GM12891 (cell line): ENCODE data around the gene RIOX2.

Source experiments
- POLR2A ChIP-seq: IDR thresholded peaks from 2 replicates; pipeline ENCODE4 v1.6.1; 2011; ENCODE audit warnings: low read depth, low read length, control low read depth
- POLR2AphosphoS5 ChIP-seq: IDR thresholded peaks from 2 replicates; pipeline ENCODE4 v1.6.1; 2011; ENCODE audit warnings: low read depth, low read length, control low read depth
- TAF1 ChIP-seq: IDR thresholded peaks from 2 replicates; pipeline ENCODE4 v1.6.1; 2011; ENCODE audit warnings: low read depth, low read length, control low read depth

GRCh38 chr3:97960551-97960950, 11.7 kb downstream of the RIOX2 start:
- TF ChIP-seq POLR2A: no peak
- TF ChIP-seq POLR2AphosphoS5: no peak
- no peak for TF ChIP-seq TAF1
